CMK (cell line): ENCODE data around the gene ZNF70.

Experiments
- DNase-seq: peaks from one replicate; pipeline ENCODE4 v3.0.0-alpha.2; 2010; ENCODE audit warnings: low read depth

The ZNF70 gene

DNA sequence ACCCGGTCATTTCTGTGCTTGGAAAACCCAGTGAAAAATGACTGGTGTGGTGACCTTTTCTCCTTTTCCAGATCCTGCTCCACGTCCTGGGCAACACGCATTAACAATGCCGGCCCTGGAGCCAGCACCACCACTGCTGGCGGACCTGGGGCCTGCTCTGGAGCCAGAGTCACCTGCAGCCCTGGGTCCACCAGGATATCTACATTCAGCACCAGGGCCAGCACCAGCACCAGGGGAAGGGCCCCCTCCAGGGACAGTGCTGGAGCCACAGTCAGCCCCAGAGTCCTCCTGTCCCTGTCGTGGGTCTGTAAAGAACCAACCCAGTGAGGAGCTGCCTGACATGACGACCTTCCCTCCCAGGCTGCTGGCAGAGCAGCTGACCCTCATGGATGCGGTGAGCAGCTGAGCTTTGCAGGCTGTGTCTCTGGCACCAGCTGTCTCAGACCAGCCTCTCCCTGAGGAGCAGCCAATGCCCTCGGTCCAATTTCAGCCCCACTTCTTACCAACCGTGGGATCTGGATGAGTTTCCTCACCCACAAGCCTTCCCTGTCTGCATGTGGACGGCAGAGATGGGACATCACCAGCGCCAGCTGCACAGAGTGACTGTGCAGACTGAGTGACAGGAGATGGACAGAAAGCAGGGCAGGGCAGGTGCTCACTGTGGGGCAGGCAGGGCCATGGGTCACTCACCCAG, 58.2 kb downstream of the ZNF70 start:
- no peak for DNase-seq

DNA sequence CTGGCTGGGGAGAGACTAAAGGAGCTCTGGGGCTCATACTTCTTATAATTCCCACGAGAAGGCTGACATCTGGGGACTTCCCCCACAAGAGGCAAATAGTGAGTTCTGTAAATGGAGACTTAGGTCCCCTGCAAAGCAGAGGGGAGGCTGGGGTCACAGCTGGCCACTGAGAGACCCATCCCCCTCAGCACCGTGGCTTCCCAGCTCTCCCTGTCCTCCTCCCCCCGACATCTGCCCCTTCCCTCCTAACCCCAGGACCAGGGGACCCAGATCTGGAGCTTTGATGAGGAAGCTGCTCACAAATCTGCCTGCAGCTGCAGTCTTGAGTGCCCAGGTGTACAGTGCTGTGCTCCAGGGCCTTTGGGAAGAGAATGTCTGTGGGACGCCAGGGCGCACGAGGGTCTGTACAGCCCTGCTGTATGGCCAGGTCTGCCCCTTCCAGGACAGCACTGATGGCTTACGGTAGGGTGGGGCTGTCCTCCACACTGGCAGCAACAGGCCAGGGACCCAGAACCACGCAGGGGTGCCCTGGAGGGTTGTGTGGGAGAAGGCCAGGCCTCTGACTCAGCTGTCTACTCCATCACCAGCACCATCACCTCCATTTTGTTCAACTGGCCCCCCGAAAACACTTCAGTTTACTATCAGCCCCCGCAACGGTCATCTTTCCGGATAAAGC, 59.0 kb downstream of the ZNF70 start:
- no peak for DNase-seq

GRCh38 chr22:23690713-23691112, 60.2 kb downstream of the ZNF70 start, which contains the start of gene RGL4:
TSS of gene RGL4 (plus strand) at chr22:23691013. CDS start at chr22:23692031, 1,018 bp downstream.
- no peak for DNase-seq

DNA sequence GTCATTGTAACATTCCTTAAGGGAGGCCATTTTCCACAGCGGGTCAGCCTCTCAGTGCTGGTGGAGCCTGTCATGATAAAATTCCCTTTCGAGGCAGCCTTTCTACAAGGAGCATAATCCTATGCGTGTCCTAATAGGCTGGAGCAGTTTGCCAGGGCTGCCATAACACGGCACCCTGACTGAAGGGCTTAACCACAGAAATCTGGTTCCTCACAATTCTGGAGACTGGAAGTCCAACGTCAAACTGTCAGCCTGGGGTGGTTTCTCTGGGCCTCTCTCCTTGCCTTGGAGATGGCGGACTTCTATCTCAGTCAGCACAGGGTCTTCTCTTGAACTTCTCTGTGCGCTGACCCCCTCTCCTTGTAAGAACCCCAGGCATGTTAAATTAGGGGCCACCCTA, 61.5 kb downstream of the ZNF70 start:
- DNase-seq = no peak
